ENCODE data around the gene DENND1B.

DNA sequence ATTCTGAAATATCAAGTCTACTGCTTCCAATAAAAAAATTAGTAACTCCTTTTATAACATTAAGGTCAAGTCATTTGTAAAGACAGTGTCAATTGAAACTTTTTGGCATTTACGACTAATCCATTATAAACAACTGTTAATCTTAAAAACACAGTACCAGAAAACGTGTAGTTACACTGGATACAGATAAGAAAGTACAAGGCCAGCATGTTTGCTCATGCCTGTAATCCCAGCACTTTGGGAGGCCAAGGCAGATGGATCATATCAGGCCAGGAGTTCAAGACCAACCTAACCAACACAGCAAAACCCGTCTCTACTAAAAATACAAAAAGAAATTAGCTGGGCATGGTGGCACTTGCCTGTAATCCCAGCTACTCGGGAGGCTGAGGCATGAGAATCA, 29.4 kb downstream of the DENND1B start:
- TF ChIP-seq EZH2 (IDR thresholded peaks at IDR 0.05; ENCODE audit: borderline replicate concordance, low read depth, low read length, poor library complexity, severe bottlenecking), result no peak
- TF ChIP-seq, protein P1, sequence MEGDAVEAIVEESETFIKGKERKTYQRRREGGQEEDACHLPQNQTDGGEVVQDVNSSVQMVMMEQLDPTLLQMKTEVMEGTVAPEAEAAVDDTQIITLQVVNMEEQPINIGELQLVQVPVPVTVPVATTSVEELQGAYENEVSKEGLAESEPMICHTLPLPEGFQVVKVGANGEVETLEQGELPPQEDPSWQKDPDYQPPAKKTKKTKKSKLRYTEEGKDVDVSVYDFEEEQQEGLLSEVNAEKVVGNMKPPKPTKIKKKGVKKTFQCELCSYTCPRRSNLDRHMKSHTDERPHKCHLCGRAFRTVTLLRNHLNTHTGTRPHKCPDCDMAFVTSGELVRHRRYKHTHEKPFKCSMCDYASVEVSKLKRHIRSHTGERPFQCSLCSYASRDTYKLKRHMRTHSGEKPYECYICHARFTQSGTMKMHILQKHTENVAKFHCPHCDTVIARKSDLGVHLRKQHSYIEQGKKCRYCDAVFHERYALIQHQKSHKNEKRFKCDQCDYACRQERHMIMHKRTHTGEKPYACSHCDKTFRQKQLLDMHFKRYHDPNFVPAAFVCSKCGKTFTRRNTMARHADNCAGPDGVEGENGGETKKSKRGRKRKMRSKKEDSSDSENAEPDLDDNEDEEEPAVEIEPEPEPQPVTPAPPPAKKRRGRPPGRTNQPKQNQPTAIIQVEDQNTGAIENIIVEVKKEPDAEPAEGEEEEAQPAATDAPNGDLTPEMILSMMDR (conservative IDR thresholded peaks at IDR 0.05; ENCODE audit: low read depth, low read length), result no peak
